BLaER1 (cell line): ENCODE data around the gene SNAP29.
"Not testable (repeated sequence)": the region's sequence is repeated elsewhere in the genome, so short reads cannot be mapped to it uniquely, and the experiment has no call there.

ENCODE experiments used
- H3K27ac ChIP-seq: shearing (Covaris generic); formaldehyde crosslinking; 2 replicates; pipeline ENCODE4 v1.8.1; 2022
- H3K27me3 ChIP-seq: shearing (Covaris generic); formaldehyde crosslinking; 2 replicates; pipeline ENCODE4 v1.8.1; 2022
- H3K36me3 ChIP-seq: shearing (Covaris generic); formaldehyde crosslinking; 2 replicates; pipeline ENCODE4 v1.8.1; 2022
- H3K4me1 ChIP-seq: shearing (Covaris generic); formaldehyde crosslinking; 2 replicates; pipeline ENCODE4 v1.8.1; 2022
- H3K4me2 ChIP-seq: shearing (Covaris generic); formaldehyde crosslinking; 2 replicates; pipeline ENCODE4 v1.8.1; 2022
- H3K4me3 ChIP-seq: shearing (Covaris generic); formaldehyde crosslinking; 2 replicates; pipeline ENCODE4 v1.8.1; 2022
- H3K9ac ChIP-seq: shearing (Covaris generic); formaldehyde crosslinking; 2 replicates; pipeline ENCODE4 v1.8.1; 2022
- H3K9me3 ChIP-seq: shearing (Covaris generic); formaldehyde crosslinking; 2 replicates; pipeline ENCODE4 v1.8.1; 2022
- H4K20me1 ChIP-seq: shearing (Covaris generic); formaldehyde crosslinking; 2 replicates; pipeline ENCODE4 v1.8.1; 2022
- Cebpa-rat ChIP-seq: shearing (Covaris generic); IDR thresholded peaks from 2 replicates; pipeline ENCODE4 v1.8.1; 2022

Gene SNAP29

DNA sequence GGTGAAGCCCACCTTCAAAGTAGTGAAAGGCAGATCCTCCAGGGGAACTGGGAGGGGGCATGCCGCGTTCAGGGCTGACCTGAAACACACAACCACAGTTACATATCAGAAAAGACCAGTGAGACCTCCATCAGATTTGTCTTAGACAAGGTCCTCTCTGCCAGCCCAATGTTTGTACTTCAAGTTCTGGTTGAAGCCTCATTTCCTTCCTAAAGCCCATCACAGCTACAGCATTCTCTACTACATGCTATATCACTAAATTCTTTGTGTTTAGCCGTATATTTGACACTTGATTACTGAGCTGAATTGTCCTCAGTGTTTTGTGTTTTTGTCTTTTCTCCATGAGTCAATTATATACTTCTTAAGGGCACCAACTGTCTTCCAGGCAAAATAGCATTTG is 40.3 kb upstream of the SNAP29 start:
- Histone ChIP-seq H3K4me1 (no peaks in the 10 kb centered on the region), H3K4me3 (no peak overlapping the region), H3K9ac (no peak overlapping the region), H3K27me3 (no peaks in the 10 kb centered on the region), H3K4me2 (no peak overlapping the region), H4K20me1 (no peaks in the 10 kb centered on the region), H3K36me3 (peaks cover 97% of the 10 kb centered on the region), H3K9me3 (no peaks in the 10 kb centered on the region), H3K27ac (no peak overlapping the region)
- TF ChIP-seq Cebpa-rat: no peak

DNA sequence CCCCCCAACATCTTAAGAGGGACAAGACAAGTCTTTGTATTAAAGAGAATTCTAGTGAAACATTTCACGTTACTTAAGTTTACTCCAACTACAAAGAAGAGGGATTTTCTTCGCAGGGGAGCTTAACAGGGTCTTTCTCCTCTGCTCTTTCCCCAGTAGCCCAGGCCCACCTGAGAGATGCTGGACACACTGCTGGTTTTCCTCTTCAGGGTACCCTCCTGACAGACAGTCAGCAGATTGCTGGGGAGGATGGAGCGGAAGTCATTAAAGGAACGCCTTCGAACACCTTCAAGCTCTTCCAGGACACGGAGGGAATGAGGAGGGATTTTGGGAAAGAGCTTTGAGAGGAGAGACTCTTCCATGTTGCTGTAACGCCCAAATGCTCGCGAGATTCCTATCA is 39.3 kb upstream of the SNAP29 start:
- Histone ChIP-seq H3K27me3 (no peaks in the 10 kb centered on the region), H3K4me2 (no peak overlapping the region), H3K9ac (no peak overlapping the region), H3K27ac (no peak overlapping the region), H3K4me3 (no peak overlapping the region), H4K20me1 (no peaks in the 10 kb centered on the region), H3K36me3 (peaks cover 97% of the 10 kb centered on the region), H3K9me3 (no peaks in the 10 kb centered on the region), H3K4me1 (no peaks in the 10 kb centered on the region)
- TF ChIP-seq Cebpa-rat: no peak

DNA sequence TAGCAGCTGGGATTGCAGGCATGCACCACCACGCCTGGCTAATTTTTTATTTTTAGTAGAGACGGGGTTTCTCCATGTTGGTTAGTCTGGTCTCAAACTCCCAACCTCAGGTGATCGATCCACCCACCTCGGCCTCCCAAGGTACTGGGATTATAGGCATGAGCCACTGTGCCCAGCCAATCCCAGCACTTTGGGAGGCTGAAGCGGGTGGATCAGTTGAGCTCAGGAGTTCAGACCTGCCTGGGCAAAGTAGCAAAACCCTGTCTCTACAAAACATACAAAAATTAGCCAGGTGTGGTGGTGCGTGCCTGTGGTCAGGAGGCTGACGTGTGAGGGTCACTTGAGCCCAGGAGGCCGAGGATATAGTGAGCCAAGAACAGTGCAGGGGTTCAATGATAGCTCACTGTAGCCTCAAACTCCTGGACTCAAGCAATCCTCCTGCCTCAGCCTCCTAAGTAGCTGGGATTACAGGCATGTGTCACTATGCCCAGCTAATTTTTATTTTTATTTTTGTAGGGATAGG is 37.0 kb upstream of the SNAP29 start:
- H3K36me3 ChIP-seq: peaks cover 97% of the 10 kb centered on the region

DNA sequence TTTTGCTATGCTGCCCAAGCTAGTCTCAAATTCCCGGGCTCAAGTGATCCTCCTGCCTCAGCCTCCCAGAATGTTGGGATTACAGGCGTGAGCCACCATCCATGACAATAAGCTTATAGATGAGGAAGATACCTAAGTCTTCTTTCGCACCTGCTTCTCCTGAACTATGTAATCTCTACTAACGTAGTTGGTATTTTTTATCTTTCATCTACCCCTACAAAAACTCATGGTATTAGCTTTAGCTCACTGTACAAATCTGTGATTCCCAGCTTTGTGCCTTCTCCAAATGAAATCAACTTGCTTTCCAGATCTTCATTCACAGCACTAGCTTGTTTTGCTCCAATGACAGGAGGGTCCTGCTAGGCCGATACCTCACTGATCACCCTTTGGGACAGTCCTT is 36.6 kb upstream of the SNAP29 start:
- peaks cover 97% of the 10 kb centered on the region for H3K36me3 ChIP-seq
- H3K27me3 ChIP-seq: no peaks in the 10 kb centered on the region
- H3K4me3 ChIP-seq: no peak overlapping the region
- H3K4me1 ChIP-seq: no peaks in the 10 kb centered on the region
- H3K27ac ChIP-seq: no peak overlapping the region
- no peak overlapping the region for H3K4me2 ChIP-seq
- no peak overlapping the region for H3K9ac ChIP-seq
- TF ChIP-seq Cebpa-rat: no peak
- no peaks in the 10 kb centered on the region for H3K9me3 ChIP-seq
- no peaks in the 10 kb centered on the region for H4K20me1 ChIP-seq

More for the DNA sequence above, 37.0 kb upstream of the SNAP29 start:
- not testable (repeated sequence) for H3K27me3 ChIP-seq, H3K4me2 ChIP-seq, H3K27ac ChIP-seq, H3K4me3 ChIP-seq, H3K9me3 ChIP-seq, H3K4me1 ChIP-seq, H3K9ac ChIP-seq, H4K20me1 ChIP-seq

DNA sequence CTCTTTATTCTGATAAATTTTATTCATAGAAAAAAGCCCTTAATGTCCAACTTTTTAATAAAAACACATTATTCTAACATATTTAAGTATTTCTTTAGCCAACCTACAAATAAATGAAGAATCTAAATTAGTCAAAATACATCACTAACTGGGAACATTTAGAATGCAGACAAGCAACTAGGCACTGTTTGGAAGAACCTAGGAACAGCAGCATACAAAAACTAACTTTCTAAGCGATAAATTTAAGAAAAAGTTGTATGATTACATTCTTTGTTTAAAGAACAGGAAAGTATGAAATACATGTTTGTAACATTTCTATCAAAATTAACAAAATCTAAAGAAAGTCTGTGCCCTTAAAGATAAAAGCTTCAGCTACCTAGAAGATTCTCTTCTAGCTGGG is 35.5 kb upstream of the SNAP29 start:
- TF ChIP-seq Cebpa-rat: no peak
- H3K27ac ChIP-seq: no peak overlapping the region

DNA sequence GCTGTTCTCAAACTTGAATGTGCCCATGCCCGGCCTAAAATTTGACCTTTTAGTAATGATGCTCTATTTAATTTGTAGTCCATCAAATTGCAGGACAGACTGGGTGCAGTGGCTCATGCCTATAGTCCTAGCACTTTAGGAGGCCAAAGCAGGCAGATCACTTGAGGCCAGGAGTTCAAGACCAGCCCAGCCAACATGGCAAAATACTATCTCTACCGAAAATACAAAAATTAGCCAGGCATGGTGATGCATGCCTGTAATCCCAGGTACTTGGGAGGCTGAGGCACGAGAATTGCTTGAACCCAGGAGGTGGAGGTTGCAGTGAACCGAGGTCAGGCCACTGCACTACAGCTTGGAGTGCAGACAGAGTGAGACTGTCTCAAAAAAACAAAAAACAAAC is 33.6 kb upstream of the SNAP29 start:
- H3K36me3 ChIP-seq: peaks cover 95% of the 10 kb centered on the region
- not testable (repeated sequence) for H4K20me1 ChIP-seq, H3K9ac ChIP-seq, H3K27ac ChIP-seq, H3K4me3 ChIP-seq, H3K27me3 ChIP-seq, H3K4me2 ChIP-seq, H3K9me3 ChIP-seq, H3K4me1 ChIP-seq

More for the DNA sequence above, 35.5 kb upstream of the SNAP29 start:
- Histone ChIP-seq H3K4me3 (no peak overlapping the region), H3K9me3 (no peaks in the 10 kb centered on the region), H3K4me2 (no peak overlapping the region), H3K4me1 (no peaks in the 10 kb centered on the region), H3K9ac (no peak overlapping the region), H3K27me3 (no peaks in the 10 kb centered on the region), H3K36me3 (peaks cover 97% of the 10 kb centered on the region), H4K20me1 (no peaks in the 10 kb centered on the region)

DNA sequence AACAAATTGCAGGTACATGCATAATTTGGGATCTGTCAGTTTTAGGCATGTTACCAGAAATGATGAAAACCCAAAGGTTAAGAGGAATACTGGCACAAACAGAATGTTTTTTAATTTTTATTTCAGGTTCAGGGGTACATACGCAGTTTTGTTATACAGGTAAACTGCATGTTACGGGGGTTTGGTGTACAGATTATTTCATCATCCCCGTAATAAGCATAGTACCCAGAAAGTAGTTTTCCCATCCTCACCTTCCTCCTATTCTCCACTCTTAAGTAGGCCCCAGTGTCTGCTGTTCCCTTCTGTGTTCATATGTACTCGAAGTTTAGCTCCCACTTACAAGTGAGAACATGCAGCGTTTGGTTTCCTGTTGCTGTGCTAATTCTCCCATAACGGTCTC is 33.2 kb upstream of the SNAP29 start:
- no peaks in the 10 kb centered on the region for H4K20me1 ChIP-seq
- H3K4me2 ChIP-seq: no peak overlapping the region
- no peaks in the 10 kb centered on the region for H3K4me1 ChIP-seq
- H3K36me3 ChIP-seq: peaks cover 95% of the 10 kb centered on the region
- no peaks in the 10 kb centered on the region for H3K9me3 ChIP-seq
- no peak overlapping the region for H3K9ac ChIP-seq
- H3K27ac ChIP-seq: no peak overlapping the region
- no peak for TF ChIP-seq Cebpa-rat
- H3K4me3 ChIP-seq: no peak overlapping the region
- no peaks in the 10 kb centered on the region for H3K27me3 ChIP-seq

DNA sequence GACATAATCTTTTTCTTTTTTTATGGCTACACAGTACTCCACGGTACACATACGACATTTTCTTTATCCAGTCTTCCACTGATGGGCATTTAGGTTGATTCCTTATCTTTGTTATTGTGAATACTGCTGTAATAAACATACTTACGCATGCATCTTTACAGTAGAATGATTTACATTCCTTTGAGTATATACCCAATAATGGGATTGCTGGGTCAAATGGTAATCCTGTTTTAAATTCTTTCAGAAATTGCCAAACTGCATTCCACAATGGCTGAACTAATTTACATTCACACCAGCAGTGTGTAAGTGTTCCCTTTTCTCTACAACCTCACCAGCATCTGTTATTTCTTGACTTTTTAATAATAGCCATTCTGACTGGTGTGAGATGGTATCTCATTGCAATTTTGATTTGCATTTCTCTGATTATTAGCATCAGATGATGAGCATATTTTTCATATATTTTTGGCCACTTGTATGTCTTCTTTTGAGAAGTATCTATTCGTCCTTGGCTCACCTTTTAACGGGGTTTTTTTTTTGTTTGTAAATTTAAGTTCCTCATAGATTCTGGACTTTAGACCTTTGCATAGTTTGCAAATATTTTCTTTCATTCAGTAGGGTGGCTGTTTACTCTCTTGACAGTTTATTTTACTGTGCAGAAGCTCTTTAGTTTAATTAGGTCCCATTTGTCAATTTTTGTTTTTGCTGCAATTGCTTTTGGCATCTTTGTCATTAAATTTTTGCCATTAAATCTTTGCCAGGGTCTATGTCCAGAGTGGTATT is 32.2 kb upstream of the SNAP29 start:
- peaks cover 95% of the 10 kb centered on the region for H3K36me3 ChIP-seq
- H3K27me3 ChIP-seq: not testable (repeated sequence)

DNA sequence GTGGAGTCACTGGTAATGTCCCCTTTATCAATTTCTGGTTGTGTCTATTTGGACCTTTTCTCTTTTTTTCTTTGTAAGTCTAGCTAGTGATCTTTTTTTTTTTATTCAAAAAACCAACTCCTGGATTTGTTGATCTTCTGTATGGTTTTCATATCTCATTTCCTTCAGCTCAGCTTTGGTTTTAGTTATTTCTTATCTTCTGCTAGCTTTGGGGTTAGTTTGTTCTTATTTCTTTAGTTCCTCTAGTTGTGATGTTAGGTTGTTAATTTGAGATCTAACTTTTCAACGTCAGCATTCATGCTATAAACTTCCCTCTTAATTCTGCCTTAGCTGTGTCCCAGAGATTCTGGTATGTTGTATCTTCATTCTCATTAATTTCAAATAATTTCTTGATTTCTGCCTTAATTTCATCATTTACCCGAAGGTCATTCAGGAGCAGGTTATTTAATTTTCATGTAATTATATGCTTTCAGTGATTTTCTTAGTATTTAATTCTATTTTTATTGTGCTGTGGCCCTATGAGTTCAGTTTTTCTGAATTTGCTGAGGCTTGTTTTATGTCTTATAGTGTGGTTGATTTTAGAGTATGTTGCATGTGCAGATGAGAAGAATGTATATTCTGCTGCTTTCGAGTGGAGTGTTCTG is 29.2 kb upstream of the SNAP29 start:
- peaks cover 97% of the 10 kb centered on the region for H3K36me3 ChIP-seq

More for the DNA sequence above, 32.2 kb upstream of the SNAP29 start:
- not testable (repeated sequence) for H3K4me2 ChIP-seq, H3K4me3 ChIP-seq, H3K9me3 ChIP-seq, H3K27ac ChIP-seq, H3K9ac ChIP-seq, H4K20me1 ChIP-seq, H3K4me1 ChIP-seq

DNA sequence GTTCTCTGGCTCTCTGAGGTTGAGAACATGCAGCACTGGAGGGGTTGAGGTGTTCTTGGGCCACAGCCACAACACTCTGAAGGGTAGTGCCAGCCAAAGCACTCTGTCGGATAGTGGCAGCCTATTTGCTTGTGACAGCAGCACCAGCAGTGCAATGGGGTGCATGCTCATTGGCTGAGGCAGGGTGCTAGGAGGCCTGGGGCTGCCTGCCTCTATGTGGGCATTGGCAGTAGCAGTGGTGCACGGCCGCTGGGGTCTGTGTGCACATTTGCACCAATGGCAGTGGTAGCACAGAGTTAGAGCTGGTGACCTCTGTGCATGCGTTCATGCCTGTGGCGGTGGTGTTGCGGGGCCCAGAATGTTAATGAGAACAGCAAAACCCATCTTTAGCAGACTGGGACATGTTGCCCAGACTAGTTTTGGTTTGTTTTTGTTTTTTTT is 25.6 kb upstream of the SNAP29 start:
- peaks cover 19% of the 10 kb centered on the region for H3K4me1 ChIP-seq
- no peak overlapping the region for H3K4me2 ChIP-seq
- H3K9me3 ChIP-seq: no peaks in the 10 kb centered on the region
- H3K4me3 ChIP-seq: no peak overlapping the region
- H4K20me1 ChIP-seq: peaks cover 13% of the 10 kb centered on the region; the same call in 1 of the 2 replicates
- H3K27me3 ChIP-seq: no peaks in the 10 kb centered on the region
- peaks cover 72% of the 10 kb centered on the region for H3K36me3 ChIP-seq
- no peak overlapping the region for H3K9ac ChIP-seq
- H3K27ac ChIP-seq: no peak overlapping the region
- TF ChIP-seq Cebpa-rat: no peak

More for the DNA sequence above, 29.2 kb upstream of the SNAP29 start:
- no peak overlapping the region for H3K27ac ChIP-seq
- no peak overlapping the region for H3K4me2 ChIP-seq
- no peaks in the 10 kb centered on the region for H4K20me1 ChIP-seq
- H3K27me3 ChIP-seq: no peaks in the 10 kb centered on the region
- no peaks in the 10 kb centered on the region for H3K9me3 ChIP-seq
- no peak overlapping the region for H3K4me3 ChIP-seq
- H3K9ac ChIP-seq: no peak overlapping the region
- H3K4me1 ChIP-seq: no peaks in the 10 kb centered on the region
- TF ChIP-seq Cebpa-rat: no peak
